SK-N-SH treated with all-trans-retinoic acid at 6 μM for 48 hours (cell line): ENCODE measurements around the gene ALDOC.

Experiments used
- ARNTL ChIP-seq: fragments of 450-650 bp; formaldehyde crosslinking; IDR thresholded peaks from 2 replicates; pipeline ENCODE4 v1.5.0; 2020; ENCODE audit warnings: low read depth, mild to moderate bottlenecking, moderate library complexity, borderline replicate concordance
- CREB5 ChIP-seq: fragments of 250-450 bp; sonication (Bioruptor Pico); IDR thresholded peaks from 2 replicates; pipeline ENCODE4 v1.5.1; 2020; ENCODE audit warnings: low read depth, mild to moderate bottlenecking, moderate library complexity
- CSDC2 ChIP-seq: fragments of 250-450 bp; sonication (Bioruptor Pico); IDR thresholded peaks from 2 replicates; pipeline ENCODE4 v1.5.0; 2020; ENCODE audit warnings: mild to moderate bottlenecking, moderate library complexity
- OSR1 ChIP-seq: fragments of 250-450 bp; sonication (Bioruptor Pico); IDR thresholded peaks from 2 replicates; pipeline ENCODE4 v1.8.0; 2022; ENCODE audit warnings: moderate library complexity, mild to moderate bottlenecking, inconsistent platforms
- PATZ1 ChIP-seq: fragments of 250-450 bp; sonication (Bioruptor Pico); IDR thresholded peaks from 2 replicates; pipeline ENCODE4 v1.8.0; 2020; ENCODE audit warnings: mild to moderate bottlenecking, moderate library complexity, borderline replicate concordance
- POU6F1 ChIP-seq: fragments of 250-450 bp; sonication (Bioruptor Pico); IDR thresholded peaks from 2 replicates; pipeline ENCODE4 v1.8.0; 2021; ENCODE audit warnings: low read depth, mild to moderate bottlenecking, moderate library complexity, borderline replicate concordance
- RARB ChIP-seq: fragments of 250-450 bp; sonication (Bioruptor Pico); IDR thresholded peaks from 2 replicates; pipeline ENCODE4 v1.8.0; 2021; ENCODE audit warnings: mild to moderate bottlenecking, moderate library complexity
- TCF4 ChIP-seq: fragments of 250-450 bp; sonication (Bioruptor Pico); IDR thresholded peaks from 2 replicates; pipeline ENCODE4 v1.8.0; 2021; ENCODE audit warnings: mild to moderate bottlenecking, moderate library complexity, borderline replicate concordance

GRCh38 chr17:28538296-28538895, 38.3 kb downstream of the ALDOC start:
- no peak for TF ChIP-seq POU6F1
- no peak for TF ChIP-seq TCF4 (CRISPR knock-in tag)
- no peak for TF ChIP-seq CREB5
- no peak for TF ChIP-seq PATZ1 (CRISPR knock-in tag)
- no peak for TF ChIP-seq RARB (CRISPR knock-in tag)
- TF ChIP-seq OSR1 (CRISPR knock-in tag): no peak
- TF ChIP-seq ARNTL (CRISPR knock-in tag): no peak
- no peak for TF ChIP-seq CSDC2 (CRISPR knock-in tag)
